HepG2 (cell line): ENCODE data around the gene LYSET. TPM values are rescaled to one million over a fixed set of nuclear protein-coding genes. Genes with fewer than 3 reads are reported as not detected.

ENCODE experiments used
- ATAC-seq: fragments of 200-7000 bp; cut with Tn5 transposase; 3 replicates; pipeline ENCODE4 v1.9.1; 2020; ENCODE audit warnings: mild to moderate bottlenecking, moderate library complexity
- BruUV-seq: library from RNA; stranded (reverse); fragments of 400-500 nt; replicated peaks from 2 replicates; lab custom pipeline; 2021; lab: Mats Ljungman, UMichigan
- CTCF ChIA-PET: fragments of 300-600 bp; formaldehyde crosslinking; extraction: SDS; loops from one replicate; lab custom pipeline; 2021; ENCODE audit warnings: low total read pairs, inconsistent platforms, low intra/inter-chr PET ratio; lab: Yijun Ruan, JAX
- POLR2A ChIA-PET: fragments of 350-600 bp; sonication (Branson Sonifier 250); formaldehyde crosslinking; loops from one replicate; lab custom pipeline; 2020; ENCODE audit warnings: antibody characterized with exemption, inconsistent platforms; lab: Yijun Ruan, JAX
- DNase-seq: peaks from one replicate; pipeline ENCODE4 v3.0.0-alpha.2; 2015; ENCODE audit warnings: low spot score
- FAIRE-seq: peaks from 3 replicates; lab custom pipeline; 2011; peaks lifted over from hg19 to GRCh38; lab: Jason Lieb, UNC
- H2AFZ ChIP-seq: one replicate; pipeline ENCODE4 v1.6.1; 2011; ENCODE audit warnings: low read length, inconsistent platforms
- H3K27ac ChIP-seq: fragments of 300-600 bp; 3 replicates; pipeline ENCODE4 v1.8.0; 2011; ENCODE audit warnings: mixed run types, mild to moderate bottlenecking, mixed read lengths, low read length, inconsistent platforms; ENCODE audit not compliant: insufficient read depth; ENCODE audit errors: extremely low read length
- H3K27me3 ChIP-seq, 2 experiments: fragments of 200-600 bp in 1 of 2; 2 replicates in 1 of 2; 3 replicates in 1 of 2; pipeline versions ENCODE4 v1.6.0 to v1.8.0; 2011; ENCODE audit warnings: low read length in 2 of 2, mild to moderate bottlenecking in 2 of 2, moderate library complexity in 2 of 2, inconsistent platforms in 1 of 2; ENCODE audit not compliant: insufficient read depth in 2 of 2, control insufficient read depth in 1 of 2
- H3K36me3 ChIP-seq, 2 experiments: fragments of 200-600 bp in 1 of 2; replicated peaks in 1 of 2; 2 replicates in 1 of 2; 3 replicates in 1 of 2; pipeline versions ENCODE4 v1.5.1 to v1.8.0; 2011; ENCODE audit warnings: low read length in 2 of 2, inconsistent platforms in 1 of 2; ENCODE audit not compliant: insufficient read depth in 2 of 2, control insufficient read depth in 1 of 2
- H3K4me1 ChIP-seq: 2 replicates; pipeline ENCODE4 v1.5.1; 2012; ENCODE audit warnings: low read length, inconsistent platforms; ENCODE audit not compliant: insufficient read depth
- H3K4me2 ChIP-seq: 2 replicates; pipeline ENCODE4 v1.6.0; 2011; ENCODE audit warnings: low read depth, low read length, inconsistent platforms
- H3K4me3 ChIP-seq, 3 experiments: fragments of 200-600 bp in 1 of 3; sonication (generic), shearing (Covaris generic) in 1 of 3; replicated peaks in 1 of 3; 2 replicates each; pipeline ENCODE4 v1.5.1; 2011 to 2016; ENCODE audit warnings: low read length in 3 of 3, inconsistent platforms in 2 of 3, low read depth in 2 of 3, mild to moderate bottlenecking in 2 of 3, control low read depth in 1 of 3, mixed read lengths in 1 of 3; ENCODE audit not compliant: insufficient read depth in 1 of 3
- H3K79me2 ChIP-seq: one replicate; pipeline ENCODE4 v1.6.1; 2011; ENCODE audit warnings: low read length, inconsistent platforms; ENCODE audit not compliant: insufficient read depth
- H3K9ac ChIP-seq: 2 replicates; pipeline ENCODE4 v1.6.0; 2011; ENCODE audit warnings: mild to moderate bottlenecking, low read depth, low read length, inconsistent platforms; ENCODE audit not compliant: insufficient read depth
- H3K9me3 ChIP-seq: 2 replicates; pipeline ENCODE4 v1.5.1; 2012; ENCODE audit warnings: mild to moderate bottlenecking, low read length
- H4K20me1 ChIP-seq: 2 replicates; pipeline ENCODE4 v1.6.0; 2011; ENCODE audit warnings: inconsistent platforms, mild to moderate bottlenecking, low read length, moderate library complexity; ENCODE audit not compliant: insufficient read depth
- BATF2 ChIP-seq: sonication (generic); formaldehyde crosslinking; IDR thresholded peaks from 2 replicates; pipeline ENCODE4 v1.8.0; 2022; ENCODE audit warnings: mild to moderate bottlenecking, missing genetic modification reagents, moderate library complexity
- HOXA9 ChIP-seq: sonication (generic); formaldehyde crosslinking; IDR thresholded peaks from 2 replicates; pipeline ENCODE4 v1.8.1; 2022; ENCODE audit warnings: missing genetic modification reagents, mild to moderate bottlenecking, moderate library complexity, borderline replicate concordance
- JUN ChIP-seq: sonication (generic); formaldehyde crosslinking; IDR thresholded peaks from 2 replicates; pipeline ENCODE4 v1.4.0; 2020; ENCODE audit warnings: mild to moderate bottlenecking, missing genetic modification reagents
- MAFF ChIP-seq: IDR thresholded peaks from 2 replicates; pipeline ENCODE4 v1.6.1; 2011; ENCODE audit warnings: low read depth, low read length, improper control_type of control experiment
- MAFK ChIP-seq, 2 experiments: IDR thresholded peaks in 1 of 2; conservative IDR thresholded peaks in 1 of 2; 2 replicates each; pipeline ENCODE4 v1.6.1; 2011; ENCODE audit warnings: improper control_type of control experiment in 2 of 2, low read length in 2 of 2
- MXD3 ChIP-seq: IDR thresholded peaks from 2 replicates; pipeline ENCODE4 v1.6.1; 2016; ENCODE audit warnings: mild to moderate bottlenecking, missing biosample characterization, missing genetic modification reagents
- TBL1XR1 ChIP-seq: fragments of 150-350 bp; IDR thresholded peaks from 2 replicates; pipeline ENCODE4 v1.6.1; 2014; ENCODE audit warnings: borderline replicate concordance, low read length; ENCODE audit not compliant: partially characterized antibody
- ZNF792 ChIP-seq: IDR thresholded peaks from 2 replicates; pipeline ENCODE4 v1.6.1; 2016
- ZSCAN29 ChIP-seq: sonication (generic); formaldehyde crosslinking; conservative IDR thresholded peaks from 2 replicates; pipeline ENCODE4 v1.4.0; 2020; ENCODE audit warnings: mild to moderate bottlenecking, missing genetic modification reagents
- WGBS: methylation state at CpG from one replicate; pipeline ENCODE4 v1.1.6; 2017; ENCODE audit warnings: low lambda C conversion rate; 5-methylcytosine and 5-hydroxymethylcytosine counted together
- in situ Hi-C: cut with HindIII; loops from 2 replicates; pipeline ENCODE4 v1.10.0; 2017; ENCODE audit warnings: low pct_unique_long_range_greater_than_20kb; ENCODE audit not compliant: extremely low pct_ligation_motif_present
- intact Hi-C: fragments of 100-400 bp; cut with micrococcal nuclease; formaldehyde crosslinking; loops from one replicate; pipeline ENCODE4 v1.10.0; 2022; ENCODE audit not compliant: unreplicated experiment
- polyA plus RNA-seq, 8 experiments: library from polyadenylated mRNA; depleted of rRNA in 3 of 8; stranded (reverse) in 7 of 8; unstranded in 1 of 8; fragments of >200 nt; fragmentation: Illumina TruSeq in 4 of 8; extraction: Trizol in 4 of 8; gene quantifications; 2 replicates each; pipeline versions ENCODE4 v1.2.1 to v1.2.3, GENCODE V29; 2011 to 2016; ENCODE audit warnings: low read depth in 4 of 8, missing spikeins in 1 of 8, mixed read lengths in 1 of 8; ENCODE audit not compliant: insufficient read depth in 1 of 8
- total RNA-seq, 5 experiments: library from RNA; depleted of rRNA; stranded (reverse); fragments of >200 nt; fragmentation: Illumina TruSeq; extraction: Trizol; gene quantifications; 2 replicates each; pipeline ENCODE4 v1.2.3, GENCODE V29; 2016; ENCODE audit warnings: low read depth in 1 of 5

Gene LYSET
- total and polyA plus RNA-seq, 2 of the 13 experiments (the other 11 are each of a cell fraction or from before 2014, with no cell fraction given), result 19.1 to 36.6 TPM

- TF ChIP-seq BATF2, result no peak
- no peak for TF ChIP-seq MXD3 (CRISPR knock-in tag)
- TF ChIP-seq ZSCAN29 (CRISPR knock-in tag), result no peak
- TF ChIP-seq JUN (CRISPR knock-in tag), result no peak
- TF ChIP-seq ZNF792 (CRISPR knock-in tag), result no peak
- TF ChIP-seq, all 625 proteins: peak for 0
Observed at GRCh38 chr14:93223565-93223964, 38.4 kb downstream of the LYSET start (continued).

- Histone ChIP-seq H3K4me3 (no peak overlapping the region), H2AFZ (no peak overlapping the region), H4K20me1 (no peaks in the 10 kb centered on the region), H3K79me2 (no peaks in the 10 kb centered on the region), H3K27ac (no peak overlapping the region), H3K36me3 (peaks cover 5 to 11% of the 10 kb centered on the region in 2 experiments), H3K9me3 (no peaks in the 10 kb centered on the region), H3K4me2 (no peak overlapping the region), H3K27me3 (no peaks in the 10 kb centered on the region), H3K4me1 (no peaks in the 10 kb centered on the region), H3K9ac (no peak overlapping the region)
- no TSS peak for BruUV-seq
- POLR2A ChIA-PET, result no interaction called here
- ATAC-seq, result no peak
- FAIRE-seq, result no peak
- in situ Hi-C loops, result no loop called here
- 97% methylated on average over 7 of the region's 8 CpGs for WGBS
- CTCF ChIA-PET, result no interaction called here
- intact Hi-C loops, result no loop called here
- DNase-seq, result no peak
- TF ChIP-seq HOXA9 (CRISPR knock-in tag) (no peak), TBL1XR1 (no peak), MAFF (peak; percentile 62), MAFK (conservative IDR thresholded peaks at IDR 0.05 in 1 of 2, IDR thresholded peaks at IDR 0.05 in 1 of 2; ENCODE audit: low read length in 2 of 2) (peak; percentile 78)
Observed at GRCh38 chr14:93228550-93228949, 43.4 kb downstream of the LYSET start.
